Measurements from ENCODE around the gene C16orf92.
"Not testable (repeated sequence)": the region's sequence is repeated elsewhere in the genome, so short reads cannot be mapped to it uniquely, and the experiment has no call there.

C16orf92 gene

GRCh38 chr16:30017277-30017656, 5.7 kb upstream of the C16orf92 start:
- no peaks in the 10 kb centered on the region for H3K79me2 ChIP-seq
- H3K4me2 ChIP-seq (ENCODE audit: low read length), result no peak overlapping the region
- H3K27ac ChIP-seq, result no peak overlapping the region
- H3K4me1 ChIP-seq, result no peaks in the 10 kb centered on the region
- no peak overlapping the region for H3K9ac ChIP-seq
- no peak overlapping the region for H2AFZ ChIP-seq
- H3K27me3 ChIP-seq (ENCODE audit: control insufficient read depth, insufficient read depth, low read length), result no peaks in the 10 kb centered on the region
- H3K9me3 ChIP-seq (ENCODE audit: control insufficient read depth, low read length), result no peaks in the 10 kb centered on the region
- no peaks in the 10 kb centered on the region for H3K36me3 ChIP-seq (ENCODE audit: control insufficient read depth, insufficient read depth, low read length)
- no peak overlapping the region for H3K4me3 ChIP-seq (ENCODE audit: low read depth, low read length)
- no peak for TF ChIP-seq CTCF (IDR thresholded peaks at IDR 0.05)

- H3K79me2 ChIP-seq; H3K27ac ChIP-seq; H3K4me3 ChIP-seq (ENCODE audit: low read depth, low read length); H3K4me1 ChIP-seq; H3K27me3 ChIP-seq (ENCODE audit: control insufficient read depth, insufficient read depth, low read length); H2AFZ ChIP-seq; H3K9ac ChIP-seq; H3K36me3 ChIP-seq (ENCODE audit: control insufficient read depth, insufficient read depth, low read length); H3K9me3 ChIP-seq (ENCODE audit: control insufficient read depth, low read length); H3K4me2 ChIP-seq (ENCODE audit: low read length): not testable (repeated sequence)
Observed at GRCh38 chr16:30017937-30018336, 5.1 kb upstream of the C16orf92 start.

GRCh38 chr16:30018731-30019158, 4.3 kb upstream of the C16orf92 start:
- no peak overlapping the region for H3K9ac ChIP-seq
- no peak overlapping the region for H3K4me3 ChIP-seq (ENCODE audit: low read depth, low read length)
- no peak for TF ChIP-seq CTCF (IDR thresholded peaks at IDR 0.05)

GRCh38 chr16:30023586-30023985, 588 bp downstream of the C16orf92 start:
- no peak overlapping the region for H2AFZ ChIP-seq
- peaks cover 4% of the 10 kb centered on the region for H3K4me1 ChIP-seq
- no peak overlapping the region for H3K4me3 ChIP-seq (ENCODE audit: low read depth, low read length)
- no peak overlapping the region for H3K4me2 ChIP-seq (ENCODE audit: low read length)
- no peaks in the 10 kb centered on the region for H3K36me3 ChIP-seq (ENCODE audit: control insufficient read depth, insufficient read depth, low read length)
- H3K79me2 ChIP-seq, result no peaks in the 10 kb centered on the region
- H3K9ac ChIP-seq, result no peak overlapping the region
- H3K27ac ChIP-seq, result no peak overlapping the region
- H3K27me3 ChIP-seq (ENCODE audit: control insufficient read depth, insufficient read depth, low read length), result no peaks in the 10 kb centered on the region
- no peak for TF ChIP-seq CTCF (IDR thresholded peaks at IDR 0.05)
- H3K9me3 ChIP-seq (ENCODE audit: control insufficient read depth, low read length), result no peaks in the 10 kb centered on the region

More at GRCh38 chr16:30018731-30019158, 4.3 kb upstream of the C16orf92 start:
- Histone ChIP-seq H3K4me2 (ENCODE audit: low read length) (no peak overlapping the region), H3K79me2 (no peaks in the 10 kb centered on the region), H3K4me1 (no peaks in the 10 kb centered on the region), H3K27me3 (ENCODE audit: control insufficient read depth, insufficient read depth, low read length) (no peaks in the 10 kb centered on the region), H3K27ac (no peak overlapping the region), H2AFZ (no peak overlapping the region), H3K9me3 (ENCODE audit: control insufficient read depth, low read length) (no peaks in the 10 kb centered on the region), H3K36me3 (ENCODE audit: control insufficient read depth, insufficient read depth, low read length) (no peaks in the 10 kb centered on the region)

GRCh38 chr16:30024451-30024850, 1.5 kb downstream of the C16orf92 start:
- Histone ChIP-seq H3K27ac (no peak overlapping the region), H3K36me3 (ENCODE audit: control insufficient read depth, insufficient read depth, low read length) (no peaks in the 10 kb centered on the region), H3K9ac (no peak overlapping the region), H3K9me3 (ENCODE audit: control insufficient read depth, low read length) (no peaks in the 10 kb centered on the region), H2AFZ (no peak overlapping the region), H3K4me3 (ENCODE audit: low read depth, low read length) (no peak overlapping the region), H3K79me2 (no peaks in the 10 kb centered on the region), H3K27me3 (ENCODE audit: control insufficient read depth, insufficient read depth, low read length) (no peaks in the 10 kb centered on the region), H3K4me2 (ENCODE audit: low read length) (no peak overlapping the region), H3K4me1 (peaks cover 4% of the 10 kb centered on the region)
- no peak for TF ChIP-seq CTCF (IDR thresholded peaks at IDR 0.05)
